ENCODE data around the gene PPFIBP1.
A peak's percentile ranks its signal among the peaks of the same experiment; 100 is the strongest.
"Not testable (repeated sequence)": the region's sequence is repeated elsewhere in the genome, so short reads cannot be mapped to it uniquely, and the experiment has no call there.

Gene PPFIBP1

GRCh38 chr12:27564612-27565213 lies 40.7 kb downstream of the PPFIBP1 start:
- no peak for DNase-seq (ENCODE audit: low read depth, low spot score)

- DNase-seq (ENCODE audit: low read depth, low spot score): no peak
Observed at GRCh38 chr12:27566159-27566558, 42.2 kb downstream of the PPFIBP1 start.

- DNase-seq (ENCODE audit: low read depth, low spot score): no peak
Observed at GRCh38 chr12:27566626-27567025, 42.6 kb downstream of the PPFIBP1 start.

GRCh38 chr12:27571463-27571862 lies 47.5 kb downstream of the PPFIBP1 start:
- DNase-seq (ENCODE audit: low read depth, low spot score): peak; percentile 88

DNA sequence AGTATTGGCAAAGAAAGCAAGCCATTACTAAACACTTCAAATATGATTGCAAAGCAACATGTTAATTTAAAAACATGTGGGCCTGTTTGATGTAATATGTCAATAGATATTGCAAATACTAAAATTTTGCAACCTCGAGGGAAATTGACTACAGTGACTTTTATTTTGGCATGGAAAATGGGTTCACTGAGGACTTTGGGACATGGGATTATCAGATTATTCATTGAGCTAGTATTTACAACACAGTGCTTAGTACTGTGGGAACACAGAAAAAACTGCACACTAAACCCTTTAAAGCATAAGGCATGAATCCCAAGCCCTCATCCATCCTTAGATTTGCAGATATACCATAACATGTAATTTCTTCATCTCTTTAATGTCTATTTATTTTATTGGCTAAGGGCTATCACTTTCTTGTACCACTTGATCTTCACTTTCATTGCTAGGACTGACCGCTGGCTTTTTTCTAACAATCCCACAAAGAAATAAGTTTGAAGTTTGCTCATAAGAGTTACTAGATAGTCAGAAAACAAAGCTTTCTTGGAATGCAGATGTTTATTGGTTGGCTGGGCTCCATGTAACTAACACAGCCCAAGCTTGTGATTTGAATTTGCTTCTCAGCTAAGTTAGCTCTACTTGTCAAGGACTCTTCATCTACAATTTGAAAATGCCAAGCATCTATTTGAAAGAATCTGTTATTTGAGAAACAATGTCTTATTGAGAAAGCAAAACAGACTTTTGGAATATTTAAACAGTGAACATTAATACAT lies 48.7 kb downstream of the PPFIBP1 start:
- peak; percentile 34 for DNase-seq (ENCODE audit: low read depth, low spot score)

- DNase-seq (ENCODE audit: low read depth, low spot score): peak; percentile 77
Observed at GRCh38 chr12:27573972-27574371, 50.0 kb downstream of the PPFIBP1 start.

DNA sequence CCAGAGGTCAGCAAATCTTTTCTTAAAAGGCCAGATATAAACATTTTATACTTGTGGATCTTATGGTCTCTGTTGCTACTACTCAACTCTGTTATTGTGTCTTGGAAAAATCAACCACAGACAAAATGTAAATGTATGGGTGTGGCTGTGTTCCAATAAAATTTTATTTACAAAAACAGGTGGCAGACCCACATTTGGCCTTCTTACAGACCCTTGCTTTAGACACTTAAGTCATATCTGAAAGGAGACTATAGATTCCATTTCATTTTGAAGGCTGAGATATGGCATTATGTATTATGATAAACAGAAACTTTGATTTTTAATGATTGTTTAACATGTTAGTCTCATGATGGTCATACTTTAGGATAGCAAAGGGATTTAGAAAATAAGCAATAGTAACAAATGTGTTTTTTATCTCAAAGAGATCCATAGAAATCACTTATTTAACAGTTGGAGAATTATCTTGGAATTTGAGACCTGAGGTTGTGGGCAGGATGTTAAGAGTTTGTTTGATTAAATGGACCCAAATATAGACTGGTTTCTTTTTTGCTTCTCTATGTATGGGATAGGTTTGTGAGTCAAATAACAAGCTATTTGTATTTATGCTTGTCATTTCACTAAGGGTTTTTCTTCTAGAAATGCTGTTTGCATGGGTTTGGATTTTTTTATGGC lies 51.2 kb downstream of the PPFIBP1 start:
- no peak for DNase-seq (ENCODE audit: low read depth, low spot score)

DNA sequence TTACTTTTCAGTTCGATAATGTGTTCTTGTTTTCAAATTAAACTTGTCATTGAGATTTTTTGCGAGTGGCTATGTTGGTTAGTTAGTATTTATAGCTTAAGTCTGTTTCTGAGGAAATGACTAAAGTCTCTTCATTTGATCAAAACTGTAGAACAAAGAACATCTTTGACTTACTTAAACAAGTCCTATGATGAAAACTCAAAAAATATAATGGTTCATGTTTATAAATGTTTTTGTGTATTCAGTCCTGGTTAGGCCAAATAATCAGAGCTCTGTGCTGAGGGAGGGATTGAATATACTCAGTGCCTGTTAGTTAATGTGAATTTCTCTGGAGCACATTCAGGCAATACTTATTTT lies 51.7 kb downstream of the PPFIBP1 start:
- no peak for DNase-seq (ENCODE audit: low read depth, low spot score)

GRCh38 chr12:27576667-27577347 lies 52.8 kb downstream of the PPFIBP1 start:
- DNase-seq (ENCODE audit: low read depth, low spot score): no peak

- DNase-seq (ENCODE audit: low read depth, low spot score): no peak
Observed at GRCh38 chr12:27577688-27578087, 53.7 kb downstream of the PPFIBP1 start.

GRCh38 chr12:27578689-27579372 lies 54.8 kb downstream of the PPFIBP1 start:
- DNase-seq (ENCODE audit: low read depth, low spot score): no peak

GRCh38 chr12:27580561-27581330 lies 56.7 kb downstream of the PPFIBP1 start:
- no peak for DNase-seq (ENCODE audit: low read depth, low spot score)

DNA sequence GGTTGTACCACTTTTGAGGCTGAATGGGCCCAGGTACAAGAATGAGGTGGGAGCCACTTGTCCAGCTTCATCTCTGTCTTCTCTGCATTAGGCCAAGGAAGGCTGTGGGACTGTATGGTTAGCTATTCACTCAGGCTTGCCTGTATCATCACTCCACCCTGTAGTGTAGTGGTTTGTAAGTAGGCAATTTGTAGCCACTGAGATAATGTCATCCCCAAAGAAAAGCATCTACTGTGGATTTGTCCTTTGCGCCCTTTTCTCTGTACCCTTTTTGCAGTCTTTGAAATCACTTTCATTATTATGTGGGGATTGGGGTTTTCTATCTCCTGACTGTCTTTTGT lies 57.3 kb downstream of the PPFIBP1 start:
- DNase-seq (ENCODE audit: low read depth, low spot score): not testable (repeated sequence)

DNA sequence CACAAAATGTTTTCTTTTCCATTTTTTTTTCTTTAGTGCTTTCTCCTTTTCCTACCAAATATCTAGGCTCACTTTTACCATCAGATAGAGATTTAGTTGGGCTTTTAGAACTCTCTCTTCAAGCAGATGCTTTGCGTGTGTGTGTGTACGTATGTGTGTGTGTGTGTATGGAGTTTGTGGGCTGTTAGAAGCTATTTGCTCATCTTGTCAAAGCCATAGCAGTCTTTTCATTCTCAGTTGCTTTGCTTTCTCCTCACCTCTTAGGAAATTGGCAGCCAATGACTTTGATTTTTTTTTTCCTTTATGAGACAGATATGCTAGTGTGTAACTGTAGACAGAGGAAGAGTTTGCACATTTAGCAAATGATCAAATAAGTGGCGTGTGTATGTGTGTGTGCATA lies 57.8 kb downstream of the PPFIBP1 start:
- DNase-seq (ENCODE audit: low read depth, low spot score): not testable (repeated sequence)

DNA sequence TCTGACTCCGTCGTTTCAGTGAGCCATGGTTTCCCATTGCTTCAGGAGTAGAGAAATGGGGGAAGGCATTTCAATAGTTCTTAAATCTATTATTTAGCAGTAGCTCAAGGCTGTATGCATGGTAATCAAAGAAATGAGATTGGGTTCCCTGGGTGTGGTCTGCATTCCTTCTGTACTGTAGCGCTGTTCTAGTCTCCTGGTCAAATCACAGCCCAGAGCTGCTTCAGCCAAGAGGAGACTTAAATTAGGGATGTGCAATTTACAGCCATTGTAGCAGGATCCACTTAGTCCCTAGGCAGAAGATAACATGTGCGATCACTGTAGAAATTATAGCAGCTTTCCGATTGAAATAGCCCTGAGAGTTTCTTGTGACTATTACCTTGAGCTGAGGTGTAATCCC lies 58.4 kb downstream of the PPFIBP1 start:
- DNase-seq (ENCODE audit: low read depth, low spot score): not testable (repeated sequence)

DNA sequence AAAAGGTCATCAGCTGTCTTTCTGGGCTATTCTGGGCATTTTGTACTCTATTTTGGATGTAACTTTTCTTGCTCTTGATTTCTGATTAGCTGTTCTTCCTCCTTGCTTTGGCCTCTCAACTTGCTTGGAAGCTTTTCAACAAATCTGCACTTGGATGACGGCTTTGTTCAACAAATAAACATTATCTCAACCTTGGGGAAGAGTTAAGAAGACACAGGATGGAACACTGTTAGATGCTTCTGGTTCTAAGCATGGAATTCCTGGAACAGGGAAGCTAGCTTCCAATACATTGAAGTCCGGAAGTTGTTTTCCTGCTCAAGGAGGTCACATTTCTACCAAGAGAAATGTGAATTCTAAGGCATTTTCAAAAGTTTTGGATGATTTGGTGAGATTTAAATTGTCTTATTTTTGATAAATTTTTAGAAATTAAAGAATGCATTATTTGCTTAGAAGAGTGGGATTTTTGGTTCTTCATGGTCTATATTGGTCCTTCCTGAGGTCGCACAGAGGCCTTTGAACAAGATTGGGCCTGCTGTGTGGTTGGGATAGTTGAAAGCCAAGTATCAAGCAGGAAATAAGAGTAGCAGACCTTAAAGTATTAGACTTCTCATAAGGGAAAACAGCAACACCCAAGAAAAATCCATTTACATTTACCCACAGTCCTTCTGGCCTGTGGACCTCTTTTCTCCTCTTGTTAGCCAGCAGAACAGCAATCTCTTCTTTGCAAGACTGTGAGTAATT lies 59.2 kb downstream of the PPFIBP1 start:
- no peak for DNase-seq (ENCODE audit: low read depth, low spot score)

- no peak for DNase-seq (ENCODE audit: low read depth, low spot score)
Observed at GRCh38 chr12:27583981-27584380, 60.0 kb downstream of the PPFIBP1 start.

GRCh38 chr12:27585739-27586265 lies 61.8 kb downstream of the PPFIBP1 start:
- no peak for DNase-seq (ENCODE audit: low read depth, low spot score)

DNA sequence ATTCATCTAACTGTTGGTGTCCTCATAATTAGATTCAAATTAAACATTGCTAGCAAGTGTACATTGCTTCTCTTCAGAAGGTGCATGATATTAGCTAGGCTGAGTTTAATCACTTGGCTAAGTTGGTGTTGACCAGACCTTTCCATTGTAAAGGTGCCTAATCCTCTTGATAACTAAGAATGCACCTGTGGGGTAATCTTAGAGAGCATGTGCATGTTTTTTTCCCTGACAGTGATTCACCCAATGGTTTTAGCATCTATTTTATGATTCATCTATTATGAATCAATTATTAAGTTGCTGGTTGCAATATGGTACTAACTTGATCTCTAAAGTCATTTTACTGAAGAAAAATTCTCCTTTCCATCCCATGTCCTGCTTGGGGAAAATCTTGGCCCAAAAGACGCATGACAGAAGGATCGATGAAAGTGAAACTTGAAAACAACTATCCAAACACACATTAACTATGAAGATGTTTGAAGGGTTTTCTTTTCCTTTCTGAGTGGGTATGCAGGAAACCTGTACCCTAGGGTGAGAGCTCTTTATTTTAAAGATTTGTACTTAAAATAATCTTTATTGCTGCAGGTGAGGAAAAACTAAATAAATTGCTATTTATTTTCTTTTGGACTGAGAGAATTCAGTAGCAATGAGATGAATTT lies 64.2 kb downstream of the PPFIBP1 start:
- not testable (repeated sequence) for DNase-seq (ENCODE audit: low read depth, low spot score)

GRCh38 chr12:27588776-27589175 lies 64.8 kb downstream of the PPFIBP1 start:
- DNase-seq (ENCODE audit: low read depth, low spot score): no peak
